B cell (primary cell): ENCODE measurements around the gene CCDC191.

Experiments used
- CTCF ChIP-seq: fragments of 200-600 bp; IDR thresholded peaks from one replicate; pipeline ENCODE4 v1.8.0; 2022; ENCODE audit warnings: antibody characterized with exemption, mild to moderate bottlenecking
- EZH2 ChIP-seq: IDR thresholded peaks from 2 replicates; pipeline ENCODE4 v1.6.1; 2012; ENCODE audit warnings: borderline replicate concordance, low read depth, mild to moderate bottlenecking, moderate library complexity, low read length; ENCODE audit not compliant: insufficient read depth, poor library complexity, severe bottlenecking

DNA sequence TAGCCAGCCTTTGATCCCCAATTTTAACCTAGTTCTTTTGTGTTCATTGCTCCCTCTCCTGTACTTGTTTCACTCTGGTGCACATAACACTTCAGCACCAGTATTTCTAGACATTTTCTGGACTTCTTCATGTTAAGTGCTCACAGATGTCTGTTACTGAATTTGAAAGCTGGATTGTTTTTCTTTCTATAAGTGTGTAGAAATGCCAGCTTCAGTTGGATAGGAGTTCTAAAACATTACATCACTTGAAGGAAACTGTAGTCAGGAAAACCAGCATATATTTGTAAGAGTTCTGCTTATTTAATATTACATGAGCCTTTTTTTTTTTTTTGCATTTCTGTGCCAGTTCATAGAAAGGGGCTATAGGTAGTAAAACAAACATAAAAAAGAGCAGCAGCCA, 21.8 kb upstream of the CCDC191 start:
- TF ChIP-seq EZH2 (no peak), CTCF (no peak)
